PC-3 (cell line): Measurements from ENCODE around the gene ANKRD11. TPM values are rescaled to one million over a fixed set of nuclear protein-coding genes. Genes with fewer than 3 reads are reported as not detected.
"Not testable (repeated sequence)": the region's sequence is repeated elsewhere in the genome, so short reads cannot be mapped to it uniquely, and the experiment has no call there.

ENCODE experiments used
- ATAC-seq: fragments of 200-7000 bp; cut with Tn5 transposase; 2 replicates; pipeline ENCODE4 v1.9.1; 2020; ENCODE audit warnings: mild to moderate bottlenecking, moderate library complexity
- BruUV-seq: library from RNA; stranded (reverse); fragments of 400-500 nt; replicated peaks from 2 replicates; lab custom pipeline; 2021; lab: Mats Ljungman, UMichigan
- CTCF ChIA-PET: fragments of 300-600 bp; sonication (Branson Sonifier 250); formaldehyde crosslinking; loops from one replicate; lab custom pipeline; 2022; ENCODE audit warnings: antibody characterized with exemption; lab: Charles Lee
- POLR2A ChIA-PET: fragments of 300-600 bp; sonication (Branson Sonifier 250); formaldehyde crosslinking; loops from one replicate; lab custom pipeline; 2022; ENCODE audit warnings: antibody characterized with exemption; ENCODE audit not compliant: unreplicated experiment; lab: Charles Lee
- DNase-seq: peaks from one replicate; pipeline ENCODE4 v3.0.0-alpha.2; 2015
- H2AFZ ChIP-seq: fragments of 300-600 bp; sonication (generic); 2 replicates; pipeline ENCODE4 v1.6.0; 2016; ENCODE audit warnings: antibody characterized with exemption, low read length
- H3F3A ChIP-seq: fragments of 300-600 bp; sonication (generic); one replicate; pipeline ENCODE4 v1.6.0; 2017; ENCODE audit warnings: antibody characterized with exemption, low read length, control low read depth, mild to moderate bottlenecking; ENCODE audit not compliant: unreplicated experiment
- H3K27ac ChIP-seq: fragments of 300-600 bp; sonication (generic); 2 replicates; pipeline ENCODE4 v1.5.1; 2016; ENCODE audit warnings: mild to moderate bottlenecking, low read length
- H3K27me3 ChIP-seq: fragments of 300-600 bp; sonication (generic); 2 replicates; pipeline ENCODE4 v1.6.1; 2016; ENCODE audit warnings: low read length, mixed read lengths
- H3K36me3 ChIP-seq: fragments of 300-600 bp; sonication (generic); 2 replicates; pipeline ENCODE4 v1.6.1; 2016; ENCODE audit warnings: low read depth, mixed run types, low read length, mixed read lengths
- H3K4me1 ChIP-seq: fragments of 300-600 bp; sonication (generic); 2 replicates; pipeline ENCODE4 v1.5.1; 2016; ENCODE audit warnings: low read length; ENCODE audit not compliant: insufficient read depth
- H3K4me2 ChIP-seq: fragments of 300-600 bp; sonication (generic); 2 replicates; pipeline ENCODE4 v1.6.0; 2016; ENCODE audit warnings: low read length
- H3K4me3 ChIP-seq: fragments of 300-600 bp; sonication (generic); 2 replicates; pipeline ENCODE4 v1.5.1; 2016; ENCODE audit warnings: mild to moderate bottlenecking, low read length, mixed read lengths
- H3K79me2 ChIP-seq: fragments of 300-600 bp; sonication (generic); 2 replicates; pipeline ENCODE4 v1.6.1; 2017; ENCODE audit warnings: low read length, mixed read lengths
- H3K9ac ChIP-seq: fragments of 300-600 bp; sonication (generic); 2 replicates; pipeline ENCODE4 v1.6.0; 2016; ENCODE audit warnings: mild to moderate bottlenecking, low read length
- H3K9me2 ChIP-seq: fragments of 300-600 bp; sonication (generic); replicated peaks from 2 replicates; pipeline ENCODE4 v1.6.1; 2016; ENCODE audit warnings: mixed run types, low read length, mixed read lengths
- H3K9me3 ChIP-seq: fragments of 300-600 bp; sonication (generic); 2 replicates; pipeline ENCODE4 v1.6.1; 2016; ENCODE audit warnings: low read length, mixed read lengths
- H4K20me1 ChIP-seq: fragments of 300-600 bp; sonication (generic); 2 replicates; pipeline ENCODE4 v1.6.1; 2016; ENCODE audit warnings: low read length, mixed read lengths
- EZH2 ChIP-seq: fragments of 300-600 bp; sonication (generic); IDR thresholded peaks from one replicate; pipeline ENCODE4 v1.6.1; 2017; ENCODE audit warnings: antibody characterized with exemption, mild to moderate bottlenecking, low read length; ENCODE audit not compliant: unreplicated experiment
- EZH2phosphoT487 ChIP-seq: fragments of 300-600 bp; sonication (generic); IDR thresholded peaks from 2 replicates; pipeline ENCODE4 v1.6.1; 2018; ENCODE audit warnings: mild to moderate bottlenecking, antibody characterized with exemption, low read length, borderline replicate concordance
- intact Hi-C: fragments of 100-400 bp; cut with micrococcal nuclease; formaldehyde crosslinking; loops from 2 replicates; pipeline ENCODE4 v1.9.0; 2023
- total RNA-seq: library from RNA; depleted of rRNA; stranded (reverse); fragments of >200 nt; gene quantifications from 2 replicates; pipeline ENCODE4 v1.2.3, GENCODE V29; 2014
- TF ChIP-seq, protein P1 (sequence below): fragments of 300-600 bp; sonication (generic); conservative IDR thresholded peaks from 2 replicates; pipeline ENCODE4 v1.5.1; 2017; ENCODE audit warnings: antibody characterized with exemption, low read depth, mild to moderate bottlenecking, low read length

The ANKRD11 gene
- total RNA-seq, 1 experiment from 2014 or later, result 65.0 TPM

DNA sequence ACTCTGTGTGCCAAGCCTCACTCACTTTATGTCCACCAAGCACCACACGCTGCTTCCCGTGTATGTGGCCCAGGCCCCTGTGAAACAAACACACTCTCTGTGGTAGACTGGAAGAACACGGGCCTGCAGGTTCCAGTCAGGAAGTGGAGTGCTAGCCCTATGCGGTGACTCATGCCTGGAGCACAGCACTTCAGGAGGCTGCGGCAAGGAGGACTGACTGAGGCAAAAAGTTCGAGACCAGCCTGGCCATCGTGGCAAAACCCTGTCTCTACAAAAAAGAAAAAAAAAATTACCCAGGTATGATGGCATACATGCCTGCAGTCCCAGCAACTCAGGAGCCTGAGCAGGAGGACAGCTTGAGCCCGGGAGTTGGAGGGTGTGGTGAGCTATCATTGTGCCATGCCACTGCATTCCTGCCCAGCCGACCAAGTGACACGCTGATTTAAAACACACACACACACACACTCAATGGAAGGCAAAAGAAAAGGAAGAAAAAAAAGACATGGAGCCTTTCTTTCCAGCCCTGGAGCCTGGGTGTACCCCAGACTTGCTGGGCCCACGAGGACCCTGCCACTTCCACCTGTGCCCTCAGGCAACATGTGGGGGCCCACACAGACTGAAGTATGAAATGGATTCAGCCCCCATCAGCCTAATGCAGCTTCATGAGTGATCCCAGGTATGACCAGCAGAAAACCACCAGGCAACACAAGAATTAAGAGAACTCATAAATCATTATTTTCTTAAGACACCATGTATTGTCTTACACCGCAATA lies 126.6 kb downstream of the ANKRD11 start:
- no peaks in the 10 kb centered on the region for H3K9me2 ChIP-seq
- H4K20me1 ChIP-seq, result peaks cover 11% of the 10 kb centered on the region; the same call in 1 of the 2 replicates
- H3K9me3 ChIP-seq, result no peaks in the 10 kb centered on the region
- peak overlapping the region; percentile 71 for H3K9ac ChIP-seq
- H3F3A ChIP-seq, result peaks cover 4% of the 10 kb centered on the region
- peak overlapping the region; percentile 97 for H3K27ac ChIP-seq
- peak overlapping the region; percentile 54 for H3K4me2 ChIP-seq
- TF ChIP-seq EZH2phosphoT487, result no peak
- TF ChIP-seq, protein P1, sequence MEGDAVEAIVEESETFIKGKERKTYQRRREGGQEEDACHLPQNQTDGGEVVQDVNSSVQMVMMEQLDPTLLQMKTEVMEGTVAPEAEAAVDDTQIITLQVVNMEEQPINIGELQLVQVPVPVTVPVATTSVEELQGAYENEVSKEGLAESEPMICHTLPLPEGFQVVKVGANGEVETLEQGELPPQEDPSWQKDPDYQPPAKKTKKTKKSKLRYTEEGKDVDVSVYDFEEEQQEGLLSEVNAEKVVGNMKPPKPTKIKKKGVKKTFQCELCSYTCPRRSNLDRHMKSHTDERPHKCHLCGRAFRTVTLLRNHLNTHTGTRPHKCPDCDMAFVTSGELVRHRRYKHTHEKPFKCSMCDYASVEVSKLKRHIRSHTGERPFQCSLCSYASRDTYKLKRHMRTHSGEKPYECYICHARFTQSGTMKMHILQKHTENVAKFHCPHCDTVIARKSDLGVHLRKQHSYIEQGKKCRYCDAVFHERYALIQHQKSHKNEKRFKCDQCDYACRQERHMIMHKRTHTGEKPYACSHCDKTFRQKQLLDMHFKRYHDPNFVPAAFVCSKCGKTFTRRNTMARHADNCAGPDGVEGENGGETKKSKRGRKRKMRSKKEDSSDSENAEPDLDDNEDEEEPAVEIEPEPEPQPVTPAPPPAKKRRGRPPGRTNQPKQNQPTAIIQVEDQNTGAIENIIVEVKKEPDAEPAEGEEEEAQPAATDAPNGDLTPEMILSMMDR, result no peak
- no peak overlapping the region for H2AFZ ChIP-seq
- peaks cover 26% of the 10 kb centered on the region for H3K4me1 ChIP-seq
- CTCF ChIA-PET, result no interaction called here
- peak overlapping the region; percentile 17; the same call in 1 of the 2 replicates for H3K4me3 ChIP-seq
- ATAC-seq (peak; percentile 73), DNase-seq (peak; percentile 59)
- POLR2A ChIA-PET, result interaction anchor here (0.6 kb wide), 1 partner anchor 128 kb away, joined by 11 read pairs; no protein-coding TSS in a partner anchor
- intact Hi-C loops, result loop anchor here (2.0 kb wide), 1 partner anchor 41 kb away; no protein-coding TSS in a partner anchor
- H3K27me3 ChIP-seq, result no peaks in the 10 kb centered on the region
- H3K36me3 ChIP-seq, result peaks cover 3% of the 10 kb centered on the region; the same call in 1 of the 2 replicates
- peaks cover 93% of the 10 kb centered on the region for H3K79me2 ChIP-seq
- no TSS peak for BruUV-seq

- H3K9me2 ChIP-seq, H3K4me3 ChIP-seq, H3K9me3 ChIP-seq, intact Hi-C loops, H3K4me2 ChIP-seq, ATAC-seq, H3K27ac ChIP-seq, H3K9ac ChIP-seq, BruUV-seq, POLR2A ChIA-PET, H3K27me3 ChIP-seq, DNase-seq, H3F3A ChIP-seq, CTCF ChIA-PET, H3K36me3 ChIP-seq, H2AFZ ChIP-seq: not testable (repeated sequence)
- peaks cover 11% of the 10 kb centered on the region; the same call in 1 of the 2 replicates for H4K20me1 ChIP-seq
- H3K79me2 ChIP-seq, result peaks cover 93% of the 10 kb centered on the region
- H3K4me1 ChIP-seq, result peaks cover 26% of the 10 kb centered on the region
Measured at GRCh38 chr16:89362540-89363223, 127.7 kb downstream of the ANKRD11 start.

- H4K20me1 ChIP-seq, result peaks cover 11% of the 10 kb centered on the region; the same call in 1 of the 2 replicates
- no peak overlapping the region for H3K4me2 ChIP-seq
- H3K4me1 ChIP-seq, result peaks cover 26% of the 10 kb centered on the region
- no peak overlapping the region for H2AFZ ChIP-seq
- peaks cover 4% of the 10 kb centered on the region for H3F3A ChIP-seq
- ChIA-PET POLR2A (interaction anchor here (0.6 kb wide), 1 partner anchor 41 kb away, joined by 3 read pairs; no protein-coding TSS in a partner anchor), CTCF (interaction anchor here (0.6 to 0.7 kb wide), 2 partner anchors 13 to 17 kb away, joined by 3 read pairs; no protein-coding TSS in a partner anchor)
- no peak overlapping the region for H3K4me3 ChIP-seq
- no peak overlapping the region for H3K9ac ChIP-seq
- H3K9me3 ChIP-seq, result no peaks in the 10 kb centered on the region
- TF ChIP-seq, protein P1, result no peak
- TF ChIP-seq EZH2phosphoT487 (no peak), EZH2 (no peak)
- H3K9me2 ChIP-seq, result no peaks in the 10 kb centered on the region
- H3K27me3 ChIP-seq, result no peaks in the 10 kb centered on the region
- BruUV-seq, result no TSS peak
- peaks cover 93% of the 10 kb centered on the region for H3K79me2 ChIP-seq
- intact Hi-C loops, result no loop called here
- DNase-seq, result no peak
- H3K36me3 ChIP-seq, result peaks cover 3% of the 10 kb centered on the region; the same call in 1 of the 2 replicates
- no peak for ATAC-seq
- no peak overlapping the region for H3K27ac ChIP-seq
Measured at GRCh38 chr16:89361751-89362539, 128.4 kb downstream of the ANKRD11 start.
